PFSK-1 (cell line): ENCODE data around the gene ZNF536.

Experiments used
- FOXP2 ChIP-seq: optimal IDR thresholded peaks from 2 replicates; pipeline ENCODE3; 2011; ENCODE audit warnings: borderline replicate concordance, control low read depth, inconsistent platforms; ENCODE audit not compliant: insufficient read depth; ENCODE audit errors: extremely low read length, extremely low read depth
- POLR2AphosphoS5 ChIP-seq: IDR thresholded peaks from 2 replicates; pipeline ENCODE4 v1.6.1; 2012; ENCODE audit warnings: low read depth, mild to moderate bottlenecking, control low read depth, low read length, moderate library complexity
- SIN3A ChIP-seq: IDR thresholded peaks from 2 replicates; pipeline ENCODE4 v1.6.1; 2012; ENCODE audit warnings: mild to moderate bottlenecking, low read length, moderate library complexity, borderline replicate concordance; ENCODE audit not compliant: insufficient read depth
- TAF1 ChIP-seq: IDR thresholded peaks from 2 replicates; pipeline ENCODE4 v1.6.1; 2012; ENCODE audit warnings: low read length, control low read depth, borderline replicate concordance; ENCODE audit not compliant: insufficient read depth
- TF ChIP-seq, protein P1 (sequence below), 2 experiments: IDR thresholded peaks; 2 replicates each; pipeline versions ENCODE4 v1.6.1 to v1.8.0; 2011 to 2012; ENCODE audit warnings: low read depth in 2 of 2, low read length in 2 of 2, control low read depth in 1 of 2, inconsistent platforms in 1 of 2, mild to moderate bottlenecking in 1 of 2, moderate library complexity in 1 of 2; ENCODE audit not compliant: insufficient read depth in 1 of 2

The ZNF536 gene

DNA sequence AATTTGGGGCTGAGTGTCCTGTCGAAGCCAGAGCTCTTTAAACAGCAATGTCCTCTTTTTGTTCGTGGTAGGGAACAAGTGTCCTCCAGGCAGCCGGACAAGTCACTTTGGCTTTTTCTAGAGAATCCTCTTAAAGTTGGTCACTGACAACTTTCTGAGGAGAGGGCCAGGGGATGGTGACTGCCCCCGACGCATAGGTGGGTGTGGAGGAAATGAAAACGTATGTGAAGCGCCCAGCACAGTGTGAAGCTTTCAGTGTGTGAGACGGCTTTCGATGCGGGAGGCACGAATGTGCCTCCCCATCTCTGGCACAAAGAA, 45.8 kb upstream of the ZNF536 start:
- TF ChIP-seq, protein P1, sequence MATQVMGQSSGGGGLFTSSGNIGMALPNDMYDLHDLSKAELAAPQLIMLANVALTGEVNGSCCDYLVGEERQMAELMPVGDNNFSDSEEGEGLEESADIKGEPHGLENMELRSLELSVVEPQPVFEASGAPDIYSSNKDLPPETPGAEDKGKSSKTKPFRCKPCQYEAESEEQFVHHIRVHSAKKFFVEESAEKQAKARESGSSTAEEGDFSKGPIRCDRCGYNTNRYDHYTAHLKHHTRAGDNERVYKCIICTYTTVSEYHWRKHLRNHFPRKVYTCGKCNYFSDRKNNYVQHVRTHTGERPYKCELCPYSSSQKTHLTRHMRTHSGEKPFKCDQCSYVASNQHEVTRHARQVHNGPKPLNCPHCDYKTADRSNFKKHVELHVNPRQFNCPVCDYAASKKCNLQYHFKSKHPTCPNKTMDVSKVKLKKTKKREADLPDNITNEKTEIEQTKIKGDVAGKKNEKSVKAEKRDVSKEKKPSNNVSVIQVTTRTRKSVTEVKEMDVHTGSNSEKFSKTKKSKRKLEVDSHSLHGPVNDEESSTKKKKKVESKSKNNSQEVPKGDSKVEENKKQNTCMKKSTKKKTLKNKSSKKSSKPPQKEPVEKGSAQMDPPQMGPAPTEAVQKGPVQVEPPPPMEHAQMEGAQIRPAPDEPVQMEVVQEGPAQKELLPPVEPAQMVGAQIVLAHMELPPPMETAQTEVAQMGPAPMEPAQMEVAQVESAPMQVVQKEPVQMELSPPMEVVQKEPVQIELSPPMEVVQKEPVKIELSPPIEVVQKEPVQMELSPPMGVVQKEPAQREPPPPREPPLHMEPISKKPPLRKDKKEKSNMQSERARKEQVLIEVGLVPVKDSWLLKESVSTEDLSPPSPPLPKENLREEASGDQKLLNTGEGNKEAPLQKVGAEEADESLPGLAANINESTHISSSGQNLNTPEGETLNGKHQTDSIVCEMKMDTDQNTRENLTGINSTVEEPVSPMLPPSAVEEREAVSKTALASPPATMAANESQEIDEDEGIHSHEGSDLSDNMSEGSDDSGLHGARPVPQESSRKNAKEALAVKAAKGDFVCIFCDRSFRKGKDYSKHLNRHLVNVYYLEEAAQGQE (IDR thresholded peaks at IDR 0.05; ENCODE audit: insufficient read depth in 1 of 2, low read depth in 2 of 2, low read length in 2 of 2): no peak
- TF ChIP-seq POLR2AphosphoS5 (no peak), FOXP2 (no peak), SIN3A (no peak), TAF1 (no peak)

DNA sequence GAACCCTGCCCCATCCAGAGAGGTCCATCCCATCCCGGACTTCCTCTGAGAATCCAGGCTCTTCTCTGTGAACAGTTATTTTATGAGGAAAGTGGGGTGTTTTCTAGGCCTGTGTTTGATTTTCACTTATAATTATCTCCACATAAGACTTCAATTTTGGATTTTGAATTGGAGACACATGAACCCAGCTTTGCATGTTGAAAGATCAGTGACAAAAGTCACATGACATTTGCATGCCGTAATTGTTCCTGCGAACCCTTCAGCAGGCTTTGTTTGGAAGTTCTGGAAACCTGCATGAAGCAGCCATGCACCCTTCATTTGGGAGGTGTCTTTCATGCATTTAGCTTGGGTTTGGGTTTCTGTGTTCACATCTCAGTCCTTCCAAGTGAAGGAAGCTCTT, 44.9 kb upstream of the ZNF536 start:
- TF ChIP-seq, protein P1 (IDR thresholded peaks at IDR 0.05; ENCODE audit: insufficient read depth in 1 of 2, low read depth in 2 of 2, low read length in 2 of 2): no peak

- TF ChIP-seq, protein P1 (IDR thresholded peaks at IDR 0.05; ENCODE audit: insufficient read depth in 1 of 2, low read depth in 2 of 2, low read length in 2 of 2): no peak
- TF ChIP-seq TAF1 (no peak), POLR2AphosphoS5 (no peak), FOXP2 (no peak), SIN3A (no peak)
Observed at GRCh38 chr19:30328096-30328495, 44.1 kb upstream of the ZNF536 start.

DNA sequence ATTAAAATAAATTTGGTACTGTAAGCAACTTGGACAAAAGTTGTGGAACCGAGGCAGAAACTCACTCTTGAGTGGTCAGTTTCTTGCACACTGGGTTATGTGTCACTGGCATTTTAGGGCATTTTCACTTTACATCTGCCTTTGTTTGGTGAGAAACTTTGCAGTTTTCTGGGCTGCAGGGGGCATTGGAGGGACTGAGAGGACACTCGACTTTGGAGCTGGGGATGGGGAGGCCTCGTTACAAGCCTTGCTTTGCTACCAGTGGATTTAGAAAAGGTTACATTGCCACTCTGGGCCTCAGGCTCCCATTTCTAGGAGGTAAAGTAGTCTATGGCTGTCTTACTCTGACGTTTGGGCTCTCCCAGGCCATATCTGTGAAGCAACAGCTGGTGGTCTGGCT, 41.9 kb upstream of the ZNF536 start:
- no peak for TF ChIP-seq FOXP2
- TF ChIP-seq, protein P1 (IDR thresholded peaks at IDR 0.05; ENCODE audit: insufficient read depth in 1 of 2, low read depth in 2 of 2, low read length in 2 of 2): no peak
- TF ChIP-seq POLR2AphosphoS5: no peak
- TF ChIP-seq SIN3A: no peak
- no peak for TF ChIP-seq TAF1

DNA sequence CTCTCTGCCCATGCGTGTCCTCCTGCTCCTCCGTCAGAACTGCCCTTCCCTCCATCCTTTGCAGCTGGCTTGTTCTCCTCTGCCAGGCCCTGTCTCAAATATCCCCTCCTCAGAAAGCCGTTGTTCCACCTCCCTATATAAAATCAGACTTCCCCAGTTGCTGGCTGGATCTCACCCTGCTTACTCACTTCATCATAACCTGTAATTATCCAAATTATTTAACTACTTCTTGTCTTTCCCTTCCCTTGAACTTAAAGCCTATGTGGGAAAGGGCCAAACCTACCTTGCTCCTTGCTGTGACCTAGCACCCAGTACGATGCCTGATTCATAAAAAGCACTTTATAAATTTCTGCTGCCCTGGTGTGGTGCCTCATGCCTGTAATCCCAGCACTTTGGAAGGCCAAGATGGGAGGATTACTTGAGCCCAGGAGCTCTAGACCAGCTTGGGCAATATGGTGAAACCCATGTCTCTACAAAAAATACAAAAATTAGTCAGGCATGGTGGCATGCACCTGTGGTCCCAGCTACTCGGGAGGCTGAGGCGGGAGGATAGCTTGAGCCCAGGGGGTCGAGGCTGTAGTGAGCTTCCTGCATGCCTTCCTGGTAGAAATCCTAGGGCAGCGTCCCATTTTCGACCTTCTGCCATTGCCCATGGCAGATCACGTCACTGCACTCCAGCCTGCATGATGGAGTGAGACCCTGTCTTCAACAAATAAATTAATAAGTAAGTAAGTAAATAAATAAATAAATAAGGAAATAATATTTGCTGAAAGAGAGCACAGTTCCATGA, 39.5 kb upstream of the ZNF536 start:
- TF ChIP-seq, protein P1 (IDR thresholded peaks at IDR 0.05; ENCODE audit: insufficient read depth in 1 of 2, low read depth in 2 of 2, low read length in 2 of 2): no peak
- TF ChIP-seq POLR2AphosphoS5: no peak
- no peak for TF ChIP-seq FOXP2
